Epithelial cell of esophagus (primary cell): Measurements from ENCODE around the gene PLTP.
A peak's percentile ranks its signal among the peaks of the same experiment; 100 is the strongest.

Source experiments
- DNase-seq: peaks from one replicate; pipeline ENCODE4 v3.0.0; 2010; ENCODE audit warnings: low read depth
- H3K4me3 ChIP-seq: 2 replicates; pipeline ENCODE4 v1.5.1; 2011; ENCODE audit warnings: mild to moderate bottlenecking, low read length, control low read depth
- CTCF ChIP-seq: IDR thresholded peaks from 2 replicates; pipeline ENCODE4 v1.5.1; 2011; ENCODE audit warnings: low read depth, mild to moderate bottlenecking, low read length, control low read depth, inconsistent platforms; ENCODE audit not compliant: insufficient read depth; ENCODE audit errors: missing control alignments

Gene PLTP

DNA sequence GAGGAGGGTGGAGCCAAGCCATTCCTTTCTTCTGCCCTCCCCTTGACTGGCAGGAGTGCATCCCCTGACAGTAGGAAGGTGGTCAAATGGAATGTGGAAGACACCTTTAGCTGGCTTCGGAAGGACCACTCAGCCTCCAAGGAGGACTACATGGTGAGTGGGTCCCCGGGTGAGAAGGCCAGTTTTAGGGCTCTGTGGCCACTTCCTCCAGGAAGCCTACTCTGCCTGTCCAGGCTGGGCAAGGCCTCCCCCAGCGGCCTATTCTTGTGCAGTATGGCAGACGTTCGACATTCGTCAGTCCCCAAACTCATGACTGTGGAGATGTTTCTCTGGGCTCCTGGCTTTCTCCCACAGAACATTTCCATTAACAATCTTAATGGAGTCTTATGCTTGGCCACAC is 31.7 kb upstream of the PLTP start:
- no peak overlapping the region for H3K4me3 ChIP-seq
- DNase-seq = no peak
- TF ChIP-seq CTCF = no peak

- no peak for TF ChIP-seq CTCF
- no peak for DNase-seq
These were observed 28.5 kb upstream of the PLTP start for GRCh38 chr20:45940469-45940868.

DNA sequence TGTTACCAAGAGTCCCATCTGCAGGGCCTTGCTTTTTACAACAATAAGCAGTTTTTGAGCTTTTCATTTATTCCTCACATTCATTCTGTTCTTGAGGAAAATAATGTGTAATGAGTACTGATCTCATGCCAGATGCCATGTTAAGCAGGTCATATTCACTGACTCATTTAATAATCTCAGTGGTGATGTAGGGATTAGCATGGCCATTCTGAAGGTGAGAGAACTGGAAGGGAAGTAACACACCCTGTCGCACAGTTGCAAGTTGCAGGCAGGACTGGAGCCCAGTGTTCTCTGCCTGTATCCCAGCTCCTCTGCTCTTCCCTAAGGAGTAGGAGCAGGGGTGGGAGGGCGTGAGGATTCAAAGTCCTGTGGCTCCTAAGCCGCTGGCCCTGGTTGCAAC is 28.1 kb upstream of the PLTP start:
- DNase-seq = peak; percentile 41
- no peak for TF ChIP-seq CTCF
- H3K4me3 ChIP-seq = no peak overlapping the region

More at GRCh38 chr20:45940469-45940868, 28.5 kb upstream of the PLTP start:
- H3K4me3 ChIP-seq = no peak overlapping the region

GRCh38 chr20:45938727-45939438 is 26.9 kb upstream of the PLTP start:
- no peak overlapping the region for H3K4me3 ChIP-seq
- DNase-seq = no peak
- no peak for TF ChIP-seq CTCF

DNA sequence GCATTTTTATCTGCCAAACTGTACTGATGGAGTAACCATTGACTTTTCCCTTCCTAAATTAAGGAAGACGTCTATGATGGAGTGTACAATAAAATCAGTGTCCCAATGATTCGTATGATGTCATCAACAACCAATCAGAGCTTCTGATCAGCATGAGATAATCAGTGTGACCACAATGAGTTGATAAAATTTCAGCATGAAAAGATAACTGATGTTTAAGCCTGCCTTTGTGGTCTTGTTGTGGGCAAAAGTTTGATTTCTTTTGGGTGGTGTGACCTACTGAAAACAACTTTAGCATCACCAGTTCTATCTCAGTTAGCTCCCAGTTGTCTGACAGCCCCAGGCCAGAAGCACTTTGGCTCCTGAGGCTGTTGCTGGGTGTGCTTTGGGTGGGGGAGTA is 25.8 kb upstream of the PLTP start:
- TF ChIP-seq CTCF = no peak
- DNase-seq = no peak
- no peak overlapping the region for H3K4me3 ChIP-seq

- H3K4me3 ChIP-seq = peak overlapping the region; percentile 95
- TF ChIP-seq CTCF = no peak
These were observed 23.6 kb upstream of the PLTP start for GRCh38 chr20:45935416-45936046.

More at GRCh38 chr20:45935416-45936046, 23.6 kb upstream of the PLTP start:
- DNase-seq = no peak
